PFSK-1 (cell line): ENCODE measurements around the gene MTHFSD.

Experiments used
- FOXP2 ChIP-seq: optimal IDR thresholded peaks from 2 replicates; pipeline ENCODE3; 2011; ENCODE audit warnings: borderline replicate concordance, control low read depth, inconsistent platforms; ENCODE audit not compliant: insufficient read depth; ENCODE audit errors: extremely low read length, extremely low read depth
- POLR2AphosphoS5 ChIP-seq: IDR thresholded peaks from 2 replicates; pipeline ENCODE4 v1.6.1; 2012; ENCODE audit warnings: low read depth, mild to moderate bottlenecking, control low read depth, low read length, moderate library complexity
- SIN3A ChIP-seq: IDR thresholded peaks from 2 replicates; pipeline ENCODE4 v1.6.1; 2012; ENCODE audit warnings: mild to moderate bottlenecking, low read length, moderate library complexity, borderline replicate concordance; ENCODE audit not compliant: insufficient read depth
- TAF1 ChIP-seq: IDR thresholded peaks from 2 replicates; pipeline ENCODE4 v1.6.1; 2012; ENCODE audit warnings: low read length, control low read depth, borderline replicate concordance; ENCODE audit not compliant: insufficient read depth
- TF ChIP-seq, protein P1 (sequence below), 2 experiments: IDR thresholded peaks; 2 replicates each; pipeline versions ENCODE4 v1.6.1 to v1.8.0; 2011 to 2012; ENCODE audit warnings: low read depth in 2 of 2, low read length in 2 of 2, control low read depth in 1 of 2, inconsistent platforms in 1 of 2, mild to moderate bottlenecking in 1 of 2, moderate library complexity in 1 of 2; ENCODE audit not compliant: insufficient read depth in 1 of 2

The MTHFSD gene

DNA sequence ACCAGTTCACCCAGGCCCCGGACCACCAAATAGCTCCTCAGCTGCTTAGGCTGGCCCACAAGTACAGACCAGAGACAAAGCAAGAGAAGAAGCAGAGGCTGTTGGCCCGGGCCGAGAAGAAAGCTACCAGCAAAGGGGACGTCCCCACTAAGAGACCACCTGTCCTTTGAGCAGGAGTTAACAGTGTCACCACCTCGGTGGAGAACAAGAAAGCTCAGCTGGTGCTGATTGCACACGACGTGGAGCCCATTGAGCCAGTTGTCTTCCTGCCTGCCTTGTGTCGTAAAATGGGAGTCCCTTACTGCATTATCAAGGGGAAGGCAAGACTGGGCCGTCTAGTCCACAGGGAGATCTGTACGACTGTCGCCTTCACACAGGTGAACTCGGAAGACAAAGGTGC, 29.3 kb downstream of the MTHFSD start:
- TF ChIP-seq SIN3A (no peak), TAF1 (no peak), FOXP2 (no peak), POLR2AphosphoS5 (no peak)
- TF ChIP-seq, protein P1, sequence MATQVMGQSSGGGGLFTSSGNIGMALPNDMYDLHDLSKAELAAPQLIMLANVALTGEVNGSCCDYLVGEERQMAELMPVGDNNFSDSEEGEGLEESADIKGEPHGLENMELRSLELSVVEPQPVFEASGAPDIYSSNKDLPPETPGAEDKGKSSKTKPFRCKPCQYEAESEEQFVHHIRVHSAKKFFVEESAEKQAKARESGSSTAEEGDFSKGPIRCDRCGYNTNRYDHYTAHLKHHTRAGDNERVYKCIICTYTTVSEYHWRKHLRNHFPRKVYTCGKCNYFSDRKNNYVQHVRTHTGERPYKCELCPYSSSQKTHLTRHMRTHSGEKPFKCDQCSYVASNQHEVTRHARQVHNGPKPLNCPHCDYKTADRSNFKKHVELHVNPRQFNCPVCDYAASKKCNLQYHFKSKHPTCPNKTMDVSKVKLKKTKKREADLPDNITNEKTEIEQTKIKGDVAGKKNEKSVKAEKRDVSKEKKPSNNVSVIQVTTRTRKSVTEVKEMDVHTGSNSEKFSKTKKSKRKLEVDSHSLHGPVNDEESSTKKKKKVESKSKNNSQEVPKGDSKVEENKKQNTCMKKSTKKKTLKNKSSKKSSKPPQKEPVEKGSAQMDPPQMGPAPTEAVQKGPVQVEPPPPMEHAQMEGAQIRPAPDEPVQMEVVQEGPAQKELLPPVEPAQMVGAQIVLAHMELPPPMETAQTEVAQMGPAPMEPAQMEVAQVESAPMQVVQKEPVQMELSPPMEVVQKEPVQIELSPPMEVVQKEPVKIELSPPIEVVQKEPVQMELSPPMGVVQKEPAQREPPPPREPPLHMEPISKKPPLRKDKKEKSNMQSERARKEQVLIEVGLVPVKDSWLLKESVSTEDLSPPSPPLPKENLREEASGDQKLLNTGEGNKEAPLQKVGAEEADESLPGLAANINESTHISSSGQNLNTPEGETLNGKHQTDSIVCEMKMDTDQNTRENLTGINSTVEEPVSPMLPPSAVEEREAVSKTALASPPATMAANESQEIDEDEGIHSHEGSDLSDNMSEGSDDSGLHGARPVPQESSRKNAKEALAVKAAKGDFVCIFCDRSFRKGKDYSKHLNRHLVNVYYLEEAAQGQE (IDR thresholded peaks at IDR 0.05; ENCODE audit: insufficient read depth in 1 of 2, low read depth in 2 of 2, low read length in 2 of 2), result no peak

DNA sequence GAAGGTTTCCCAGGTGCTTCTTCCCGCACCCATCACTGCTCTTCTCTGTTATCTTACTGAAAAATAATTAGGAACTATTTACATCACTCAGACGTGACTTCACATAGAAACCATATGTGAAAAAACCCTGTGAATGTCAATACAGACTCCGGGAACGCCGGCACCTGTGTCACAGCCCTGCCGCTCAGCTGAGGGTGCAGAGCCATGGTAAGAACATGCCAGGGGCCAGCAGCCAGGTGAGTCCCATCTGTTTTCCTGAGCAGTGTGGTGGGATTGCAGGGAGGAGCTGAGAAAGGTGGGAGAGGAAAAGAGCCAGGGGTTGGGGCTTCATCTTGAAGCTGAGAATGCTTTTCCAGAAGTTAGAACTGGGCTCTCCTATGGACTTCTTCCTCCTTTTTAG, 31.0 kb downstream of the MTHFSD start:
- TF ChIP-seq TAF1 (no peak), POLR2AphosphoS5 (no peak), SIN3A (no peak), FOXP2 (no peak)
- TF ChIP-seq, protein P1 (IDR thresholded peaks at IDR 0.05; ENCODE audit: insufficient read depth in 1 of 2, low read depth in 2 of 2, low read length in 2 of 2), result no peak

DNA sequence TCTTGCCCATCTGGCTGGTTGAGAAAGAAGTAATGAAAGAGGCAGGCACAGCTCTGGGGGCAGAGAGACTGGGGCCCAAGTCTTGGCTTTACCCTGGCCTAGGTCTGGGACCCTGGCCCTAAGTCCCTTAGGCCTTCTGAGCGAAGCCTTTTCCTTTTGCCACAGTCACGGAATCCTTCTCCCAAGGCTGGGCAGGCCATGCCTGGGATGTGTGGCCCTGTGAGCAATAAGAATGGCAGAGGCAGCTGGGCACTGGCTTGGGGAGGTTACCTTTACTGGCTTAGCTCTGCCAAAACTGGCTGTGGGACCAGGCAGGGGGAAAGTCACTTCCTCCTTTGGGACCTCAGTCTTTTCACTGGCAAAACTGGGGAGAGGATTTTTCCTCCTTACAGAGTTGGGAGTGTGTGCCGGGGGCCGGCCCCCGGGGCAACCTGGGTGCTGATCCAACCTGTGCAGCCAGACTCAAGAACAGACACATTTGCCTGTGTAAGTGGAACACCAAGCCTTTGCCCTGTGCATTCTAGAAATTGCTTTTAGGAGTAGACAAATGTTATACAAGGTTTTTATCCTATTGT, 31.8 kb downstream of the MTHFSD start:
- TF ChIP-seq SIN3A (no peak), TAF1 (no peak)

DNA sequence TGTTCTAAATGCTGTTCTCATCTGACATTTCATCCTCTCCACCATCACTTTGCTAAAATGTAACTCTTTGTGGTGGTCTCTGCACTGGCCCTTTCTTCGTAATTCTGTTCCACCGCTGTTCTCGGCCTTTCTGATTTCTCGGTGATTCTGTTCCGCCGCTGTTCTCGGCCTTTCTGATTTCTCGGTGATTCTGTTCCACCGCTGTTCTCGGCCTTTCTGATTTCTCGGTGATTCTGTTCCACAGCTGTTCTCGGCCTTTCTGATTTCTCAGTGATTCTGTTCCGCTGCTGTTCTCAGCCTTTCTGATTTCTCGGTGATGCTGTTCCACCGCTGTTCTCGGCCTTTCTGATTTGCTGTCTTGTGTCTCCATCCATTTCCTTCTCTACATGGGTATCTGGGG, 32.4 kb downstream of the MTHFSD start:
- TF ChIP-seq, protein P1 (IDR thresholded peaks at IDR 0.05; ENCODE audit: insufficient read depth in 1 of 2, low read depth in 2 of 2, low read length in 2 of 2), result no peak
- TF ChIP-seq TAF1 (no peak), SIN3A (no peak), FOXP2 (no peak), POLR2AphosphoS5 (no peak)

DNA sequence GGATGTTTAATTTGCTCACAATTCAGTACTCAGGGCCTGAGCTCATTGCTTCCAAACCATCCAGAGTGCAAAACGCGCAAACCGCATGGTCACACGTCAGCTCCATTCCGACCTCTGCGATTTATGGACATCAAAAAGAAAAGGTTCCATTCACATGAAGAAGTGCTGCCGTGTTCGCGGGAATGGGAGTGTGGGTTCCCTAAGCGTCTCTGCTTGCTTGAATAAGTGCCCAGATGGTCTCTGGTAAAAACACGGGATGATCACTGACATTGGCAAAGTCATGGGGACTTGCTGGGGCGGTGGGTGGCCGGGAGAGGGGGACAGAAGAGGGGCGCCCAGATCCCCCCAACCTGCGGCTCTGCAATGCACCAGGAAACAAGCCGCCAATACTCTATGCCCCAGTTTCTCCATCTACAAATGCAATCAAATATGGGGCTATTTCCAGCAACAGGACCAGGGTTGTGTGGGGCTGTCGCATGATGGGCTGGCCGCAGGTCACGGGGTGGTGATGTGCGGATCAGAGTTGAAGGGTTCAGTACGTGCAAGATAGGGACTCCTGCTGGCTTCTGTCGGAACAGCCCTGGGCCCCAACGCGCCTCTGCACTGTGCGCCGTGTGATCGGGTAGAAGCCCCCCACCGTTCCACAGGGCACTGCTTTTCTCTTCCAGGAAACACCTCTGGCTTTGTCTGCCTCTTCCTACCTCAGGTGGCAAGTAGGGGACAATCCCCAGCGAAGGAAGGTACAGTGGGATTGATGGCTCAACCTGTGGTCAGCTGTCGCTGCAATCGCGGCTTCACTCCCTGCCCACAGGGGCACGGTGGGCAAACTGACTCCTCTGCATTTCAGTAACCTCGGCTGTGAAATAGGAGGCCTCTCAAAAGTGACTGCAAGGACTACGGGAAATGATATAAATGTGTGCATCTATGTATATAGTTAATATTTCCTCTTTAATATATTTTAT, 33.5 kb downstream of the MTHFSD start:
- TF ChIP-seq FOXP2 (no peak), SIN3A (no peak), TAF1 (no peak), POLR2AphosphoS5 (no peak)
- TF ChIP-seq, protein P1 (IDR thresholded peaks at IDR 0.05; ENCODE audit: insufficient read depth in 1 of 2, low read depth in 2 of 2, low read length in 2 of 2), result no peak
